ENCODE measurements around the gene ITPR3.
A peak's percentile ranks its signal among the peaks of the same experiment; 100 is the strongest.

Gene ITPR3

GRCh38 chr6:33670086-33670660 lies 49.1 kb downstream of the ITPR3 start:
- DNase-seq (ENCODE audit: low read depth), result no peak

DNA sequence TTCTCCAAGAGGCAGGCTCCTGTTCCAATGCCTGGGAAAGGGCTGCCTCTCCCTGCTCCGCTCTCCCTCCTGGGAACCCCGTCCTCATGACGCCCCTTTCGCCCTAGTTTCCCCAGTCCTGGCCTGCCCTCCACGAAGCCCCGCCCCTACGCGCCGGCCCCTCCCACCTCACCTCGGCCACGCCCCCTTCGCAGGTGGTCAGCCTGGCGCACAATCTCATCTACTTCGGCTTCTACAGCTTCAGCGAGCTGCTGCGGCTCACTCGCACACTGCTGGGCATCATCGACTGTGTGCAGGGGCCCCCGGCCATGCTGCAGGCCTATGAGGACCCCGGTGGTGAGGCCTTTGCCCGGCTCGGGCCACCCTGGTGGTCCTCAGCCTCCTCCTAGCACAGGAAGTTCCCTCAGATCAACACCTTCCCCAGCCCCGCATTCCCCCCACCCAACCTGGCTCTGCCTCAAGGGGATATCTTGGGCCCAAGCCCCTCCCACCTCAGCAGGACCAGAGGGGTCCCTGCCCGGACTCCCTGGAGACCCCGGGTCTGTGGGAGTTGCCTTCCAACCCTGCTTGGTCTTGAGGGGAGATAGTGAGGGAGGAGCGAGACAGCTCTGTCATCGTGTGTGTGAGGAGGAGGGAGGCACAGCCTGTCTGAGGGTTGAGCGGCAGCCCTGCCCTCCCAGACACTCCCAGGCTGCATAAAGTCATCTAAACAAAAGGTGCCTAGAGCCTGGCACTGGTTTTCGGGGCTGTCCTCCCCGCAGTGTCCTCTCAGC lies 50.0 kb downstream of the ITPR3 start:
- DNase-seq (ENCODE audit: low read depth), result no peak

DNA sequence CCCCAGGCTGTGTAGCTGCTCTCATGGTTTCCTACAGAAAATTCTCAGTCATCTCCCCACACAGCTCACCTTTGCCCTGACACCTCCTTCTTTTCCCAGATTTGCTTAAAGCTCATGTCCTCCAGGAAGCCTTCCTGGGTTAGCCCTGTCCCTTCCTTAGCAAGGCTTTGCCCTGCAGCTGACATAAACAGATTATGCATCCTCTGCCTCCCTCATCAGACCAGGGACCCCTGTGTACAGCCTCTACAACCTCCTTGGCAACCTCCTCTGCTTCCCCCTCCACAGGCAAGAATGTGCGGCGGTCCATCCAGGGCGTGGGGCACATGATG lies 50.6 kb downstream of the ITPR3 start:
- DNase-seq (ENCODE audit: low read depth), result no peak

GRCh38 chr6:33672808-33673207 lies 51.7 kb downstream of the ITPR3 start:
- peak; percentile 26 for DNase-seq (ENCODE audit: low read depth)

GRCh38 chr6:33673851-33674250 lies 52.7 kb downstream of the ITPR3 start:
- DNase-seq (ENCODE audit: low read depth), result no peak

DNA sequence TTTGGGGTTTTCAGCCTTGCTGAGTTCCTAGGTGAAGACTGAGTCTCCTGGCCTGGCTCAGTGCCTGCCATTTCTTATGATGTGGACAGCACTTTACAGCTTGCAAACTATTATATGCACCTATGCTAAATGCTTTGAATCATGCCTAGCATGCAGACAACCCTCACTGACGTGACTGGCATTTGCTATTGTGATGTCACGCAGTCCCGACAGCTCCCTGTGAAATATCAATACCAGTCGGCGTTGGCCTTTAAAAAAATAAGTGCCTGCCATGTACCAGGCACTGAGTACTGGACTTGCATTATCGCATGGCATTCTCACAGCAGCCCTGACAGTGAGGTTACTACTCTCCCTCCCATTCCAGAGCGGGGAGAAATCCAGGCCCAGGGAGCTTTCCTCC lies 54.8 kb downstream of the ITPR3 start:
- DNase-seq (ENCODE audit: low read depth), result no peak

GRCh38 chr6:33676416-33677142 lies 55.5 kb downstream of the ITPR3 start:
- DNase-seq (ENCODE audit: low read depth), result no peak

GRCh38 chr6:33677143-33677660 lies 56.1 kb downstream of the ITPR3 start:
- DNase-seq (ENCODE audit: low read depth), result no peak

DNA sequence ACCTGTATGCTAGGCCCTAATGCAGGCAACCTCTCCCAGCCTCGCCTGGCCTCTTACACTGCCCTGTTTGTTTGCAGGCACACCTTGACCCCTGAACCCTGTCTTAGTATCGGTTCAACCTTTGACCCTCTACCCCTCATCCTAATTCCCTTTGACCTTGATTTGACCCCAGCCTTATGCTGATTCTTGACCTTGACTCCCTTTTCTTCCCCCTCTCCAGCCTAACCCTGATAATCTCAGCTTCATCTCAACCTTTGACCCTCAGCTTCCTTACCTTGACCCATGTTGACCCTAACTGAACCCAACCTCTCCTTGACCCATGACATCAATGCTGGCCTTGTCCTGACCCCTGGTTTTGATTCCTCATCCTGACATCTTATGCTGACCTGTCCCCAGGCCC lies 56.6 kb downstream of the ITPR3 start:
- no peak for DNase-seq (ENCODE audit: low read depth)

DNA sequence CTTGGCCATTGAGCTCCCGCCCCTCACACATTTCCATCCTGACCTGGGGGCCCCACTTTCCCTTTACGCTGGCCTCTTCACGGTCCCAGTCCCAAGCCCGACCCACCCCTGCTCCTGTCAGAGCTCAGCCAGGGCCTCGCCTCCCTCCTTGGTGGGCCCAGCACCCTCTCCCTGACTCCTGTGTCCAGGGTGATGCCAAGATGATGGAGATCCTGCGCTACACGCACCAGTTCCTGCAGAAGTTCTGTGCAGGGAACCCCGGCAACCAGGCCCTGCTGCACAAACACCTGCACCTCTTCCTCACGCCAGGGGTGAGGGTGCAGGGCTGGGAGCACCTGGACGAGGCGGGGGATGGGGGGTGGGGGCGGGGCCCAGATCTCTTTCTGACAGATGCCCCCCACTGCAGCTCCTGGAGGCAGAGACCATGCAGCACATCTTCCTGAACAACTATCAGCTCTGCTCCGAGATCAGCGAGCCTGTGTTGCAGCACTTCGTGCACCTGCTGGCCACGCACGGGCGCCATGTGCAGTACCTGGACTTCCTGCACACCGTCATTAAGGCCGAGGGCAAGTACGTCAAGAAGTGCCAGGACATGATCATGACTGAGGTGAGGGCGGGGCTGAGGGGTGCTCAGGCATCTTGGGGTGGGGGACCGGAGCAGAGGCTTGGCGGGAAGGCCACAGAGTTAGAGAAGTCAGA lies 57.3 kb downstream of the ITPR3 start:
- DNase-seq (ENCODE audit: low read depth), result no peak

GRCh38 chr6:33678932-33679490 lies 57.9 kb downstream of the ITPR3 start:
- no peak for DNase-seq (ENCODE audit: low read depth)

DNA sequence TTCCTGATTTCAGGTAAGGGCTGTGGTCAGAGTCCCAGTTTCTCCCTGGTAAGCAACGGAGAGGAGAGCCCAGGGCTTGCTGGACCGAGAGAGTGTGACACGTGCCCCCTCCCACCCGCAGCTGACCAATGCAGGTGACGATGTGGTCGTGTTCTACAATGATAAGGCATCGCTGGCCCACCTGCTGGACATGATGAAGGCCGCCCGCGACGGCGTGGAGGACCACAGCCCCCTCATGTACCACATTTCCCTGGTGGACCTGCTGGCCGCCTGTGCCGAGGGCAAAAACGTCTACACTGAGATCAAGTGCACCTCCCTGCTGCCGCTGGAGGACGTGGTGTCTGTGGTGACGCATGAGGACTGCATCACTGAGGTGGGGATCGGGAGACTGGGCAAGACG lies 58.6 kb downstream of the ITPR3 start:
- no peak for DNase-seq (ENCODE audit: low read depth)

DNA sequence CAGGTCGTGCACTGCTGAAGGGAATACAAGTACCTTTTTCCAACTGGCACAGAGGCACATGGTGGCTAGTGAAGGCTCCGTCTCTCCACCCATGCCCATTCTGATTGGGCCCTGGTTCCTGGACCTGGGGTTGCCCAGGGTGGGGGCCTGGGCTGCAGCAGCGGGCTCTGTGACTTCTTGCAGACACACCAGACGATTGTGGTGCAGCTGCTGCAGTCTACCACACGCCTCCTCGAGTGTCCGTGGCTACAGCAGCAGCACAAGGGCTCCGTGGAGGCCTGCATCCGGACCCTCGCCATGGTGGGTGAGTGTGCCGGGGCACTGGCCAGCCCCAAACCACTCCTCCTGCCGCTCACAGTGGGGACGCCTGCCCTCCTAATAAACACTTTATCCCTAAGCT lies 61.2 kb downstream of the ITPR3 start:
- DNase-seq (ENCODE audit: low read depth), result no peak

GRCh38 chr6:33683051-33683571 lies 62.0 kb downstream of the ITPR3 start:
- DNase-seq (ENCODE audit: low read depth), result no peak

- DNase-seq (ENCODE audit: low read depth), result no peak
These were observed 62.7 kb downstream of the ITPR3 start for GRCh38 chr6:33683576-33684427.

- DNase-seq (ENCODE audit: low read depth), result no peak
These were observed 63.3 kb downstream of the ITPR3 start for GRCh38 chr6:33684428-33684896.

DNA sequence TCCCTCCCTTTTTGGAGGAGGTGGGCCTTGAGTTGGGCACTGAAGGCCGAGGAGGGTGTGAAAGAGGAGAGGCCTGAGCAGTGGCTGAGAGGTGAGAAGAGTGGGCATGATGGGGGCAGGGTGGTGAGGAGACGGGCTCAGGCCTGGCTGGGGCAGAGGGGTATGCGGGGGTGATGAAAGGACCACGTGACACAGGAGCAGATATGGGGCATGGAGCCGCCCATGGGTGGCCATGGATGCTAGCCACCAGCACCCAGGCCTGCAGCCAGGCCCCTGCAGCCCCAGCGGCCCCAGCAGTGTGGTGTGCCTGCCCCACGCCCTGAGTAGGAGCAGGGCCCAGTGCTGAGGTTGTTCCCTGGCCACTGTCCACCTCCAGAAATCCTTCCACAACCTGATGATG lies 63.9 kb downstream of the ITPR3 start:
- no peak for DNase-seq (ENCODE audit: low read depth)

DNA sequence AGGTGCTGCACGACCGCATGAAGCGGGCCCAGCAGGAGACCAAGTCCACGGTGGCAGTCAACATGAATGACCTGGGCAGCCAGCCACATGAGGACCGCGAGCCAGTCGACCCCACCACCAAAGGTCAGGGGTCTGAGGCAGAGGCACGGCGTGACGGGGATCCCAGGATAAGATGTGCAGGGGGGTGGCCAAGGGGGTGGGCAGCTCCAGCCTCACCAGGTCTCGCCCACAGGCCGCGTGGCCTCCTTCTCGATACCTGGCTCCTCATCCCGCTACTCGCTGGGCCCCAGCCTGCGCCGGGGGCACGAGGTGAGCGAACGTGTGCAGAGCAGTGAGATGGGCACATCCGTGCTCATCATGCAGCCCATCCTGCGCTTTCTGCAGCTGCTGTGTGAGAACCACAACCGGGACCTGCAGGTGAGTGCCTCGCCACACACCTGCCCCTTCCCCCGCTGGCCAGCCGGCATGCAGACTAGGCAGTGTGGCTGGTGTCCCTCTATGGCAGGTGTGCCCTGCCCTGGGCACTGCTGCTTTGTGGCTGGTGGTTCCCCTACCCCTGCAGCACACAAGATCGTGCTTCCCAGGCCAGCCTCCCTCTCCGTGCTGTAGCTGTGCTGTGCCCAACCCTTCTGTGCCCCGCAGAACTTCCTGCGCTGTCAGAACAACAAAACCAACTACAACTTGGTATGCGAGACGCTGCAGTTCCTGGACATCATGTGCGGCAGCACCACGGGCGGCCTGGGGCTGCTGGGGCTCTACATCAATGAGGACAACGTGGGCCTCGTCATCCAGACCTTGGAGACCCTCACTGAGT lies 64.5 kb downstream of the ITPR3 start:
- DNase-seq (ENCODE audit: low read depth), result no peak

DNA sequence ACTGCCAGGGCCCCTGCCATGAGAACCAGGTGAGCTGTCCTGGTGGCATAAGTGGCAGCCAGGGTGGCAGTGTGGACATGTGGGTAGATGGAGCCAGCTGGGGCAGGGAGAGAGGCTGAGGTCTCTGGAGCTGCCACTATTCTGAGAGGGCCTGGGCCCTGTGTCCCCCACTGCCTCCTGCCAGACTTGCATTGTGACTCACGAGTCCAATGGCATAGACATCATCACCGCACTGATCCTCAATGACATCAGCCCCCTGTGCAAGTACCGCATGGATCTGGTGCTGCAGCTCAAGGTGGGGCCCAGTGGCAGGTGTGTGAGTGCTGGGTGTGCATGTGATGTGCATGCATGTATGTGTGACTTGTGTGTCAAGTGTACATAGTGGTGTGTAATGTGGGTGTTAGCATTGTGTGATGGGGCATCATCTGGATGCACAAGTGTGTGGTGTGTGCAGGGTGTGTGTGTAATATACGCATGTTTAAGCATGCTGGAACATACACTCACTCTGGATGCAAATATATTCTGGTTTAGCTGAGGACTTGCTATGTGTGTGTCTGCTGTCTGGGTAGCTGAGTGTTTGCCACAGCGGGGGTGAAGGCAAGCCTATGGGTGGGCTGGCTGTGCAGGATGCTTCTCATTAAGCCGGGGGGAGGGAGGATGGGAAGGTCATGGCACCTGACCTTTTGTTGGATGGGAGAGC lies 65.3 kb downstream of the ITPR3 start:
- no peak for DNase-seq (ENCODE audit: low read depth)

Measured in non-pigmented ciliary epithelial cell (primary cell).